DLD1 (cell line): ENCODE measurements around the gene HAAO.

Experiments used
- in situ Hi-C: cut with HindIII; loops from 2 replicates; pipeline ENCODE4 v1.10.0; 2017; ENCODE audit warnings: low sequenced_read_pairs

HAAO gene

DNA sequence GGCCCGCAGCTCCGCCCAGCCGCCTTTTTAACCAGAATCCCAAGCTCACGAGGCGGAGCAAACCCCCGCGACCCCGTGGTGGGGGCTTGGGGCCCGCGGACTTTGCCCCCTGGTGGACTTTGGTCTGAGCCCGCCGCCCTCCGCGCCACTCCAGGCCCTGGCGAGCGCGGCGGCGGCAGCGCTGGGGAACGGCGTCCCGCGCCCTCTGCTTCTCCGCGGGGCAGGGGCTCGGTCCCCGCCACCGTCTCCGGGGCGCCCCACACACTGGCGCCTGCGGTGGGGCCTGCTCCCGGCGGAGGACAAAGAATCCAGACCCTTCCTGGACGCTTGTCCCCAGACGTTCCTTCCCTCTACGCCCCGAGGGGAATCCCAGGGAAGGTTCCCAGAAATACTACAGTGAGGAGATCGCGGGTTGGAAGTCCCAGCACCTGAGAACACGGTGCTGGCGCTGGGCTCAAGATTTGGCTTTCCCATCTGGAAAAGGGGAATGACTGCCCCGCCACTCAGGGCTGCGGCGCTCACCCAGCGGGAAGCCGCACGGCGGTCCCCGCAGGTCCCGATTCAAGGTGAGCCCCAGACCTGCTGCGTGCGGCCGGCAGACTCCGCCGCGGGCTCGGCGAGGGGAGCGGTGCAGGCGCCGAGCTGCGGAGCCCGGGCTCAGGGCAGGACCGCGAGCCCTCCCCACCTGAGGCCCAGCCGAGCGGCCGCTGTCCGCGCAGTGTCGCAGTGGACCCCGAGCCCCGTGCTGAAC, at the start of gene HAAO:
TSS of gene HAAO (minus strand) at position 1 of the 751 bp plus-strand sequence. CDS start 47 bp downstream, outside the sequence.
- in situ Hi-C loops: no loop called here

DNA sequence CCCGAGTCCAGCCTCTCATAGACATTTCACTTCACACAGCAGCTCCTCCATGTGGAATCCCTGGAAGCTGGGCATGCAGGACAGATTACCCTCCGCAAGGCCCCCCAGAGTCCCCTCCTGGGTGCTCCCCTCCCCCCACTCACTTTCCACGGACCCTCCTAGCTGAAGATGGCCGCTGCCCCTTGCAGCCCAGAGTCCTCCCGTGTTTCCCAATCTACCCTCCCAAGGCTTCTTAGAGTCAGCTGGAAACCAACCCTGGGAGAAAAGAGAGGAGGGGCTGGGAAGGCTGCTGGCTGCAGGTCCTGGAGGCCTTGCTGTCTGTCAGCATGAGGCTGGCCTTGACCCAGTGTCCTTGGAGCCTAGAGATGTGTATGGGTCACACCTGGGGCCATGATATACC, 49.0 kb upstream of the HAAO start:
- in situ Hi-C loops: no loop called here

- in situ Hi-C loops: no loop called here
Observed at GRCh38 chr2:42840760-42841159, 48.4 kb upstream of the HAAO start.

DNA sequence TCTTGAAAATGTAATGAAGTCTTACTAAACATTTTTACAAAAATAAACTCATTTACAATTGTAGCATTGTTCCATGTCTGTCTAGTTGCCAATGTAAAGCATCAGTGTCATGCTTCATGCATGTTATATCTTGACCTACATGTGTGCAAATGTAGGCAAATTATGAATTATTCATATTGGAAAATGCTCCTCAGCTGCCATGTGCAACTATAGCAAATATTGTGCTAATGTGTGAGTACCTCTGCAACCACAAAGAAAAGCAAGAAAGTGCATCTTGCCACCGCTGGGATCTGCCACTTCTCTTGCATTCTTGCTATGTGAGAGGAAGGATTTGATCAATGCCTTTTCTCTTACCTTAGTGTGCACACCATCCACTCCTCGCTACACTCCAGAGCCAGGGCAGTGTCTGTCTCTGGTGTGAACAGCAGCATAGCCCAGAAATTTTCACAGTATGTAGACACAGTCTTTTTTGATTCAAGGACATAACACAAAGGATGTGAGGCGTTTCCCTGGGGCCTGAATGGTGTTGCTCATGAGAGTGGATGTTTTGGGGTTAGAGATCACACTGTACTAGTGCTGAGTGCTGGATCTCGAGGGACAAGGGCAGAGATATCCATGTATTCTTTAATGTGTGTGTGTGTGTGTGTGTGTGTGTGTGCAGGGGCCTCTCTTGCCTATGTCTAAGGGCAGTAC, 47.6 kb upstream of the HAAO start:
- in situ Hi-C loops: loop anchor here (10.0 kb wide), 2 partner anchors 275 to 915 kb away; no protein-coding TSS in a partner anchor

DNA sequence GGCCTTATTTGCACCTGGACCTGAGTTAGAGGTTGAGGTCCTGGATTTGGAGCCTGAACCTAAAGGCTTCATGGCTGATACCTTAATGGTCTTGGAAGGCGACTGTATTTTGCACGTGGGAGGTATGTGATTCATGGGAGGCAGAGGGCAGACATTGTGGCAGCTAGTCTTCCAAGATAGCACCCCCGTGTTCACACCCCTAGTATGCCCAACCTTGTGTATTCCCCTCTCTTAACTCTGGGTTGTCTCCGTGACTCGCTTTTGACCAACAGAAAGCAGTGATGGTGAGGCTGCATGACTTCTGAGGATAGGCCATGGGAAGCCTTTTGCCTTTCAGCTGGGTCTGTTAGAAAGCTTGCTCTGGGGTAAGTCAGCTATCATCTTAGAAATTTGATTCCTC, 45.8 kb upstream of the HAAO start:
- in situ Hi-C loops: loop anchor here (10.0 kb wide), 2 partner anchors 277 to 917 kb away; no protein-coding TSS in a partner anchor

- in situ Hi-C loops: loop anchor here (10.0 kb wide), 2 partner anchors 279 to 919 kb away; no protein-coding TSS in a partner anchor
Observed at GRCh38 chr2:42835577-42836371, 43.4 kb upstream of the HAAO start.

GRCh38 chr2:42834161-42834560, 41.8 kb upstream of the HAAO start:
- in situ Hi-C loops: loop anchor here (5.0 to 10.0 kb wide), 3 partner anchors 48 to 921 kb away; no protein-coding TSS in a partner anchor

- in situ Hi-C loops: loop anchor here (5.0 to 10.0 kb wide), 3 partner anchors 50 to 923 kb away; no protein-coding TSS in a partner anchor
Observed at GRCh38 chr2:42832289-42832634, 39.9 kb upstream of the HAAO start.

- in situ Hi-C loops: loop anchor here (5.0 to 10.0 kb wide), 3 partner anchors 51 to 923 kb away; no protein-coding TSS in a partner anchor
Observed at GRCh38 chr2:42831575-42832288, 39.3 kb upstream of the HAAO start.

DNA sequence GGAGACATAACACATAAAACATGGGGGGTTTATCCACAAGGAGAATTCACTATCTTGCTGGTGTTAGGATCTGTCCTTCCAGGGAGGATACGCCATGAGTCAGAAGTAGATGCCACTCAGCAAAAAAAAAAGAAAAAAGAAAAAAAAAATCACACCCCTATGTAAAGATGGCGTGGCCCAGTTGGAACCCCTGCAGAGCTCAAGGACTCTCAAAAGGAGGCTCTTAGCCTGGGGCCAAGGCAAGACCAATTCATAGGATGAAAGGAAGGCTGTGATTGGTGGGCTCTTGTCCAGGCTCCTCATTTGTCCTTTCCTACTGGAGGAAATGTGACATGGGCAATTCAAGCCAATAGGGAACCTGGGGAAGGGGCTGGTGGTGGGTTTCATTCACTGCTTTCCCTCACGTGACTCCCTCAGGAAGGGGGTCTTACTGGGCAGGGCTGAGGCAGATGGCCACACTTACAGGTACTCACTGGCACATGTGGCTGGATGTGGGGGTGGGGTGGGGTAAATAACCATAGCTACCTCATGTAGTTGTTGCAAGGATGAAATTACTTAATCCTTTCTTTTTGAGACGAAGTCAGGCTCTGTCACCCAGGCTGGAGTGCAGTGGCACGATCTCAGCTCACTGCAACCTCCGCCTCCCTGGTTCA, 38.7 kb upstream of the HAAO start:
- in situ Hi-C loops: loop anchor here (5.0 to 10.0 kb wide), 3 partner anchors 51 to 924 kb away; no protein-coding TSS in a partner anchor

- in situ Hi-C loops: loop anchor here (5.0 to 10.0 kb wide), 3 partner anchors 52 to 925 kb away; no protein-coding TSS in a partner anchor
Observed at GRCh38 chr2:42829671-42830440, 37.5 kb upstream of the HAAO start.

GRCh38 chr2:42828487-42829425, 36.4 kb upstream of the HAAO start:
- in situ Hi-C loops: no loop called here

GRCh38 chr2:42827647-42828486, 35.5 kb upstream of the HAAO start:
- in situ Hi-C loops: no loop called here

GRCh38 chr2:42826231-42826630, 33.8 kb upstream of the HAAO start:
- in situ Hi-C loops: no loop called here

DNA sequence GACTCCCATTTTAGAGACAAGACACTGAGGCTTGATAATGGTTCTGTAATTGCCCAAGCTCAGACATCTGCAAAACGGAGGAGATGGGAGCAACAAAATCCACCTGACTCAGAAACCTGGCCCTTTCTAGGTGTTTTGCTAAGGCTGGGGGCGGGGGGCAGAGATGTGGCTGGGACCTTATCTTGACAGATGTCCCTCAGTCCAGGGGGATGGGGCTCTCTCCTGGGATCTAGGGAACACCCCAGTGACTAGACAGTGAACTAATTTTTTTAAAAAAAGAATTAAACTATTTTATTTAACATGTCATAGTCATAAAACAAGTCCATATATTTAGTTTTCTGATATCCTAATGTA, 32.0 kb upstream of the HAAO start:
- in situ Hi-C loops: no loop called here

- in situ Hi-C loops: no loop called here
Observed at GRCh38 chr2:42823744-42824453, 31.5 kb upstream of the HAAO start.
